ENCODE measurements around the gene SSBP1. TPM values are rescaled to one million over a fixed set of nuclear protein-coding genes. Genes with fewer than 3 reads are reported as not detected.

The SSBP1 gene
- total RNA-seq, 1 donor from 2014 or later, result 163 TPM

DNA sequence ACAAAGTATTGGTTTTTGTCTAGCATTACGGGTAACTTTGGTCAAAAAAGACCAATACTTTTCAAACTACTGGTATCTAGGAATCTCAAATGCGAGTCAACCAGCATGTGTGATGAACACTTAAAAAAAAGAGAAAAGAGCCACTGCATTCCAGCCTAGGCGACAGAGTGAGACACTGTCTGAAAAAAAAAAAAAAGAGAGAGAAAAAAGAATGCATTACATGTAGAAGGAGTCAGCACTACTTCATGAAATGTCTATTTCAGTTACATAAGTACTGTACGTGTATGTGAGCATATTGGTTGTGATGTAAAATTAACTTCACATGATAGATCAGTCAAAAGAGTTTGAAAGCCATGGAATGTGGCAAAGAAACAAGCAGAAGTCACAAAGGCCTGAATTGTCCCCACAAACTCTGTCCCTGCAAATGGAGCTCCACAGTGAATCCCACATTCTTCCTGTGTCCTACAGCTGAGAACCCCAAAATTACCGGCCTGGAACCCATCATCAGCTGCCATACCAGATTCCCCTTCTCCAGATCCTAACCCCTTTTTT is 37.8 kb upstream of the SSBP1 start:
- H3K9me3 Mint-ChIP-seq, result no peaks in the 10 kb centered on the region
- H3K36me3 Mint-ChIP-seq (ENCODE audit: low read depth), result no peaks in the 10 kb centered on the region
- no peak for DNase-seq (ENCODE audit: low read depth, low spot score)
- peaks cover 26% of the 10 kb centered on the region for H3K4me1 Mint-ChIP-seq
- H3K4me3 Mint-ChIP-seq, result peak overlapping the region; percentile 91
- TF ChIP-seq, protein P1, sequence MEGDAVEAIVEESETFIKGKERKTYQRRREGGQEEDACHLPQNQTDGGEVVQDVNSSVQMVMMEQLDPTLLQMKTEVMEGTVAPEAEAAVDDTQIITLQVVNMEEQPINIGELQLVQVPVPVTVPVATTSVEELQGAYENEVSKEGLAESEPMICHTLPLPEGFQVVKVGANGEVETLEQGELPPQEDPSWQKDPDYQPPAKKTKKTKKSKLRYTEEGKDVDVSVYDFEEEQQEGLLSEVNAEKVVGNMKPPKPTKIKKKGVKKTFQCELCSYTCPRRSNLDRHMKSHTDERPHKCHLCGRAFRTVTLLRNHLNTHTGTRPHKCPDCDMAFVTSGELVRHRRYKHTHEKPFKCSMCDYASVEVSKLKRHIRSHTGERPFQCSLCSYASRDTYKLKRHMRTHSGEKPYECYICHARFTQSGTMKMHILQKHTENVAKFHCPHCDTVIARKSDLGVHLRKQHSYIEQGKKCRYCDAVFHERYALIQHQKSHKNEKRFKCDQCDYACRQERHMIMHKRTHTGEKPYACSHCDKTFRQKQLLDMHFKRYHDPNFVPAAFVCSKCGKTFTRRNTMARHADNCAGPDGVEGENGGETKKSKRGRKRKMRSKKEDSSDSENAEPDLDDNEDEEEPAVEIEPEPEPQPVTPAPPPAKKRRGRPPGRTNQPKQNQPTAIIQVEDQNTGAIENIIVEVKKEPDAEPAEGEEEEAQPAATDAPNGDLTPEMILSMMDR (conservative IDR thresholded peaks at IDR 0.05), result no peak
- peak overlapping the region; percentile 79 for H3K27ac Mint-ChIP-seq (ENCODE audit: unreplicated experiment)
- H3K27me3 Mint-ChIP-seq (ENCODE audit: low read depth), result peaks cover 33% of the 10 kb centered on the region

- no peak for DNase-seq (ENCODE audit: low read depth, low spot score)
- Mint-ChIP-seq H3K27ac (ENCODE audit: unreplicated experiment) (peak overlapping the region; percentile 79), H3K36me3 (ENCODE audit: low read depth) (no peaks in the 10 kb centered on the region), H3K27me3 (ENCODE audit: low read depth) (peaks cover 35% of the 10 kb centered on the region), H3K4me1 (peaks cover 23% of the 10 kb centered on the region), H3K4me3 (peak overlapping the region; percentile 91), H3K9me3 (no peaks in the 10 kb centered on the region)
- TF ChIP-seq, protein P1 (conservative IDR thresholded peaks at IDR 0.05), result no peak
Measured at GRCh38 chr7:141700848-141701371, 37.2 kb upstream of the SSBP1 start.

- Mint-ChIP-seq H3K4me1 (peaks cover 18% of the 10 kb centered on the region), H3K4me3 (peak overlapping the region; percentile 91), H3K36me3 (ENCODE audit: low read depth) (no peaks in the 10 kb centered on the region), H3K27ac (ENCODE audit: unreplicated experiment) (no peak overlapping the region), H3K9me3 (no peaks in the 10 kb centered on the region), H3K27me3 (ENCODE audit: low read depth) (peaks cover 35% of the 10 kb centered on the region)
- TF ChIP-seq, protein P1 (conservative IDR thresholded peaks at IDR 0.05), result no peak
- DNase-seq (ENCODE audit: low read depth, low spot score), result peak; percentile 43
Measured at GRCh38 chr7:141701489-141702046, 36.6 kb upstream of the SSBP1 start.

GRCh38 chr7:141702047-141702567 is 36.1 kb upstream of the SSBP1 start, which contains the start of gene DENND11:
TSS of gene DENND11 (minus strand) at chr7:141702166. CDS start at chr7:141702153, 13 bp downstream.
- TF ChIP-seq, protein P1 (conservative IDR thresholded peaks at IDR 0.05), result no peak
- H3K27ac Mint-ChIP-seq (ENCODE audit: unreplicated experiment), result peak within 1 kb of the TSS; percentile 40

GRCh38 chr7:141702892-141703291 is 35.3 kb upstream of the SSBP1 start:
- Mint-ChIP-seq H3K27ac (ENCODE audit: unreplicated experiment) (no peak overlapping the region), H3K36me3 (ENCODE audit: low read depth) (no peaks in the 10 kb centered on the region), H3K4me1 (peaks cover 17% of the 10 kb centered on the region), H3K9me3 (no peaks in the 10 kb centered on the region), H3K27me3 (ENCODE audit: low read depth) (peaks cover 44% of the 10 kb centered on the region), H3K4me3 (peak overlapping the region; percentile 86)
- TF ChIP-seq, protein P1 (conservative IDR thresholded peaks at IDR 0.05), result no peak
- DNase-seq (ENCODE audit: low read depth, low spot score), result no peak

More at GRCh38 chr7:141702047-141702567, 36.1 kb upstream of the SSBP1 start, which contains the start of gene DENND11:
- H3K9me3 Mint-ChIP-seq, result no peaks in the 10 kb centered on the region
- peaks cover 41% of the 10 kb centered on the region for H3K27me3 Mint-ChIP-seq (ENCODE audit: low read depth)
- H3K4me3 Mint-ChIP-seq, result peak within 1 kb of the TSS; percentile 91
- H3K36me3 Mint-ChIP-seq (ENCODE audit: low read depth), result no peaks in the 10 kb centered on the region
- peak; percentile 33 for DNase-seq (ENCODE audit: low read depth, low spot score)
- peaks cover 17% of the 10 kb centered on the region for H3K4me1 Mint-ChIP-seq
